Aortic smooth muscle cell (primary cell): ENCODE data around the gene DUSP8. TPM values are rescaled to one million over a fixed set of nuclear protein-coding genes. Genes with fewer than 3 reads are reported as not detected.

Source experiments
- total RNA-seq: library from RNA; depleted of rRNA; stranded (reverse); fragments of >200 nt; gene quantifications from 2 replicates; pipeline ENCODE4 v1.2.3, GENCODE V29; 2014

The DUSP8 gene
- 0.40 and 0.62 TPM in 2 replicates for total RNA-seq

GRCh38 chr11:1572197-1573076 lies at the start of gene DUSP8:
Gene DUSP8, minus strand, starts transcription at chr11:1572271. Its CDS starts 6,445 bp downstream, at chr11:1565826.

GRCh38 chr11:1608363-1608762 lies 36.3 kb upstream of the DUSP8 start, which contains the start of gene KRTAP5-3:
Gene KRTAP5-3, minus strand, starts transcription at chr11:1608463. Its CDS starts 78 bp downstream, at chr11:1608385.

GRCh38 chr11:1597994-1598380 lies 25.9 kb upstream of the DUSP8 start, which contains the start of gene KRTAP5-2:
Gene KRTAP5-2, minus strand, starts transcription at chr11:1598294. Its CDS starts 44 bp downstream, at chr11:1598250.

GRCh38 chr11:1584661-1585370 lies 12.7 kb upstream of the DUSP8 start, which contains the start of gene KRTAP5-1:
Gene KRTAP5-1, minus strand, starts transcription at chr11:1585283. Its CDS starts 34 bp downstream, at chr11:1585249.

Other genes starting within 250 kb of the DUSP8 start
- gene BRSK2, start 182.3 kb downstream of the DUSP8 start, total RNA-seq: 0.12 and 0.26 TPM in 2 replicates
- gene MOB2, start 85.5 kb downstream of the DUSP8 start, total RNA-seq: 31.6 TPM in 2 replicates
- not detected in 2 replicates for gene KRTAP5-1, start 13.0 kb upstream of the DUSP8 start, total RNA-seq
- gene KRTAP5-2, start 26.0 kb upstream of the DUSP8 start, total RNA-seq: not detected in 2 replicates
- gene KRTAP5-3, start 36.2 kb upstream of the DUSP8 start, total RNA-seq: not detected in 2 replicates
- gene KRTAP5-4, start 49.9 kb upstream of the DUSP8 start, total RNA-seq: 0.19 TPM in 1 of 2 replicates, not detected in the other
- gene KRTAP5-5, start 57.5 kb upstream of the DUSP8 start, total RNA-seq: not detected in 2 replicates
- gene KRTAP5-6, start 124.9 kb upstream of the DUSP8 start, total RNA-seq: not detected in 2 replicates
- gene IFITM10, start 178.3 kb upstream of the DUSP8 start, total RNA-seq: 4.5 and 7.7 TPM in 2 replicates
- 538 and 658 TPM in 2 replicates for gene CTSD, start 191.7 kb upstream of the DUSP8 start, total RNA-seq